PC-3 (cell line): ENCODE data around the gene CEP85L.

Experiments
- CTCF ChIP-seq: fragments of 300-600 bp; sonication (generic); conservative IDR thresholded peaks from 2 replicates; pipeline ENCODE4 v1.5.1; 2017; ENCODE audit warnings: antibody characterized with exemption, low read depth, mild to moderate bottlenecking, low read length
- EZH2 ChIP-seq: fragments of 300-600 bp; sonication (generic); IDR thresholded peaks from one replicate; pipeline ENCODE4 v1.6.1; 2017; ENCODE audit warnings: antibody characterized with exemption, mild to moderate bottlenecking, low read length; ENCODE audit not compliant: unreplicated experiment
- EZH2phosphoT487 ChIP-seq: fragments of 300-600 bp; sonication (generic); IDR thresholded peaks from 2 replicates; pipeline ENCODE4 v1.6.1; 2018; ENCODE audit warnings: mild to moderate bottlenecking, antibody characterized with exemption, low read length, borderline replicate concordance

- TF ChIP-seq CTCF (no peak), EZH2phosphoT487 (no peak), EZH2 (no peak)
Observed at GRCh38 chr6:118505656-118506055, 145.7 kb downstream of the CEP85L start.
